ENCODE measurements around the gene MLLT3.

The MLLT3 gene

GRCh38 chr9:20472342-20473045 lies 149.8 kb downstream of the MLLT3 start:
- FAIRE-seq = no peak

GRCh38 chr9:20466328-20467008 lies 155.8 kb downstream of the MLLT3 start:
- no peak for FAIRE-seq

DNA sequence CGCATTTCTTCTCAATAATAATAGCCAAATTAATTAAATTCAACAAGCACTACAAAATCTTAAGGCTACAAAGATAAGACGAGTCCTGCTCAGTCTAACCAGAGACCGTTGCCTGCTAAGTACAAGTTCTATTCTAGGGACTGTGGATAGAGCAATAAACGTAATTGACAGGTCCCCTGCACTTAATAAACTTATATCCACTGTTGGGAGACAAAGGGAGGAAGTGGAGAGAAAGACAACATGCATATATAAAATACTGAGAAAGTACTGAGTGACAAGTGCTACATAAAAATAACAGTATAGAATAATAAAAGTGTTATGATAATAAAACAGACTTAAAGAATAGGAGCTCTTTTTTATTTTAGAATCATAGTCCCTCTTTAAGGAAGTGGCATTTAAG lies 158.1 kb downstream of the MLLT3 start:
- FAIRE-seq = no peak

DNA sequence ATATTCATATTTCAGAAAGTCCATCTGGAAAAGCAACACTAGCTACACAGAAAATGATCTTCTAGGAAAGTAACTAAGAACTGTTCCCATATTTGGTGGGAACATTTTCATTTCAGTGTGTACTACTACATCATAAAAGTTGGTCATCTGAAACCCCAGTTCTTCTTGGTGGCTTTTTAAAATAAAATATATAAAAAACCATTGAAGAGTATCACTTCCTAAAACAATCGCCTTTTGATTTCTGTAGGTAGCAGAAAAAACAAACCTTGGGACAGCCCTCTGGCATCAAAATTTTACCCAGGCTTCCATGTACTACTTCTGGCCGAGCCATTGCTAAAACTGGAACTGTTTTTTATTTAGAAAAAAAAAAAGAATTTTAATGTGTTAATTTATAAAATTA lies 158.5 kb downstream of the MLLT3 start:
- FAIRE-seq = no peak

GRCh38 chr9:20462410-20462809 lies 159.9 kb downstream of the MLLT3 start:
- FAIRE-seq = no peak

- FAIRE-seq = no peak
These were observed 175.0 kb downstream of the MLLT3 start for GRCh38 chr9:20447291-20447690.

DNA sequence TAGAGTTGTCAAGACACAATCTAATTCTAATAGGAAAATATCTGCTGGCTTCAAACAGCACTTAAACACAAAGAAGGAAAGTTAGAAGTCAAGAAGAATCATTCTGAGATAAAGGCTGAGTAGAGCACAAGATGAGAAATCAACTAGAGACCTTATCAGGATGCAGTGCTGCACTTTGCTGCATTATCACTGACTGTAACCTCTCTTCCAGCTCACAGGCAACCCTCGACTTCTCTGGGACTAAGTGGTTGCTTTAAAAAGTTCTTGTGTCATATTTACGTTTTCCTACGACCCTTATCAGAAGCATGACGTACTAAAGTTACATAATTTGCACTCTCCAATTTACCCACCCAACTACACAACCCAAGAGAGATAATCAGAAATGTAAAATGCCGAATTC lies 176.1 kb downstream of the MLLT3 start:
- no peak for FAIRE-seq

GRCh38 chr9:20442461-20443319 lies 179.6 kb downstream of the MLLT3 start:
- no peak for FAIRE-seq

- FAIRE-seq = no peak
These were observed 180.4 kb downstream of the MLLT3 start for GRCh38 chr9:20441711-20442423.

DNA sequence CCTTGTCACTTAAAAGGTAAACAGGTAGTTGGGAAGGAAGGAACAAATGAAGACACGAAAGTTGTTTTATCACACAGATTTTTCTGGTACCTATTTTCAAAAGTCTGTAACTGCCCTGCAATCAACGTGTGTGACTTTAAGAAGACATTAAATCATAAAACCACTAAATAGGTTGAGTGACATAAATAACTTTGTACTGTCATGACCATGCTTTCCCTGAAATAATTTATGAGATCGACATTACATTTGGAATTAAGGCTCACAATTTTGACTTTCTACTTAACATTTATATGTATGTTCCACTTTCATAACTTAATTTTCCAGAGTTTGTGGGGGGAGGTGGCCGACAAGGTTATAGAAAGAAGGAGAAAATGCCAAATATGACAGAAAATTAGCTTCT lies 181.1 kb downstream of the MLLT3 start:
- no peak for FAIRE-seq

- FAIRE-seq = no peak
These were observed 184.8 kb downstream of the MLLT3 start for GRCh38 chr9:20437476-20437875.

GRCh38 chr9:20436476-20437195 lies 185.7 kb downstream of the MLLT3 start:
- FAIRE-seq = no peak

GRCh38 chr9:20428976-20429375 lies 193.3 kb downstream of the MLLT3 start:
- no peak for FAIRE-seq

GRCh38 chr9:20427359-20427758 lies 194.9 kb downstream of the MLLT3 start:
- no peak for FAIRE-seq

DNA sequence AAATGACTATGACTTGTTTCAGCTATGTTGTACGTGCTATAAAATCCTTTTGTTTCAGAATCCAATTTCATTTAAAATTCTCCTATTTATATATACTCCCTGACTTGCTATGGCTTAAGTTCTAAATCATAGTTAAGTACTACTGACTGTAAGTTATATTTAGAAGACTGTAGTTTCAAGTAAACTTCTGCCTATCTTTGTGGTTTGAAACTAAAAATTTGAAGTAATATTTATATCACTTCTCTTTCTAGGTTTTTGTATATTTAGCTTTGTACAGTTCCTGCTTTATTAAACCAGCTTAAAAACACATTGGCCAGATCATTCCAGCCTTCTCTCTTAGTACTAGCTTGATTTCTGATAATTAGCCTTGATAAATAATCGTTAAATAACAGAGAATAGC lies 196.3 kb downstream of the MLLT3 start:
- FAIRE-seq = no peak

DNA sequence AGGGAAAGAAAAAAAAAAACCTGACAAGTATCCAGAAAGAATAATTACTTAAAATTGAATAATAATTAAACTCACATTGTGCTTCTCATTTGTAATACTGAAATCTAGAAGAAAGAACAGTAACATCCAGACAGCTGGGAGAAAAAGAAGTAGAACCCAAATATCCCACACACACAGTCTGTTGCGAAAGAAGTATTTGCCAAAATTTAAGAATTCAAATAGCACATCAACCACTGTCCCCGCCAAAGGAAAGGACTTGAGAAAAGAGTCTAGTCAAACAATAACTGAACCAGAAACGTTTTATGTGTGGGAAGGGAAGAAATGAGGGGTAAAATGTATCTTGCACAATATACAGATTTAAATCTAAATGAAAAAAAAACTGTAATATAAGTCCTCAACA lies 202.8 kb downstream of the MLLT3 start:
- FAIRE-seq = no peak

DNA sequence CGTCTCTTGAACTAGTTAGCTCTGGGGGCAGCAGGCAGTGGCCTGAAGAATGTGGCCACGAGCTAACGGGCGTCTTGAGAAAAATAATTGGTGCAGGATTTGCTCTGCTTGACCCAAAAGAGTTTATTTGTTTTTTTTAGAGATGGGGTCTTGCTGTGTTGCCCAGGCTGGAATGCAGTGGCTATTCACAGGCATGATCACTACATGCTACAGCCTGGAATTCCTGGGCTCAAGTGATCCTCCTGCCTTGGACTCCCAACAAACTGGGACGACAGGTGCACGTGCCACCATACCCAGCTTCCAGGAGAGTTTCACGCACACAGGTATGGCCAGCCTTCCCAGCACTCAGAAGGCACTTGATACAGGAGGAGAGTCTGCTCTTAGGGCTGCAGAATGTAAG lies 203.8 kb downstream of the MLLT3 start:
- no peak for FAIRE-seq

DNA sequence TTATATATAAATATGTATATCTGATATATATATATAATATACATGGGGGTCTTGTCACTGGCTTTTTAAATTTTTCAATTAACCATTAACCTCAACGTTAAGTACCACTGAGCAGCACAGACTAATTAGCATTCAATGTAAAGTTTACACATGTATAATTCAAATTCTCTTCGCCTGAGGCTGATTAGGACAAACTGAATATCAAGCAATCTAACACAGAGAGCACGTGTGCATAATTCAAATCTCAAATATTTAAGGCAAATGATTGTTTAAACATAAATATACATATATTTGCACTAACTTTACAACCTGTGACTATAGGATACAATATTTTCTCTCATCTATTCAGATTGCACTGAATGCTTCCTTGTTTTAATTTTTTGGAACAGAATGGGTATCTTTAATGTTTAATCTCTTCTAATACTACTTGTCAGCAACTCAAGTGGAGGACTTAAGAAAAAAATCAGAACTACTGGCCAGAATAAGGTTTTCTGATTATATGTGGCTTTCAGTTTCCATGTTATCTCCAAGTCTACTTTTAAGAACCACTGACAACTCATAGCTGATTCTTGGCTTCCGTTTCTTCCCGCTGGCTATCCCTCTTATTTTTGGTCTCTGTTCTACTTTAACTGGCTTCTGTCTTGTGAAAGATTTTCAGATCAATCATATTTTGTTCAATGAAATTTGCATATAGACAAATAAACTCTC lies 204.8 kb downstream of the MLLT3 start:
- FAIRE-seq = no peak

DNA sequence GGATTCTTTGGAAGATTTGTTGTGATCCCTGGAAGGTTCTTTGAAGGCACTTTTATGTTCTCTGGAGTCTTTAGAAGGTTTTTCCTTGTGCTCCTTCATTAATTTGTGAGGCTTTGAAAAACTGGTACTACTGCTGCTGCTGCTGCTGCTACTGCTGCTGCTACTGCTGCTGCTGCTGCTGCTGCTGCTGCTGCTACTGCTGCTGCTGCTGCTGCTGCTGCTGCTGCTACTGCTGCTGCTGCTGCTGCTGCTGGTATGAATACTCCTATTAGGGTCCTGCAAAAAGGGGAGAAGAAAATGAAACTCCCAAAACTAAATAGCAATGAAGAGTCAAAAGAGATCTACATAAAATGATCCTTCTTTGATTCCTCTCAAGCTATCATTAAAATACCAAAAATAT lies 208.1 kb downstream of the MLLT3 start:
- FAIRE-seq = no peak

DNA sequence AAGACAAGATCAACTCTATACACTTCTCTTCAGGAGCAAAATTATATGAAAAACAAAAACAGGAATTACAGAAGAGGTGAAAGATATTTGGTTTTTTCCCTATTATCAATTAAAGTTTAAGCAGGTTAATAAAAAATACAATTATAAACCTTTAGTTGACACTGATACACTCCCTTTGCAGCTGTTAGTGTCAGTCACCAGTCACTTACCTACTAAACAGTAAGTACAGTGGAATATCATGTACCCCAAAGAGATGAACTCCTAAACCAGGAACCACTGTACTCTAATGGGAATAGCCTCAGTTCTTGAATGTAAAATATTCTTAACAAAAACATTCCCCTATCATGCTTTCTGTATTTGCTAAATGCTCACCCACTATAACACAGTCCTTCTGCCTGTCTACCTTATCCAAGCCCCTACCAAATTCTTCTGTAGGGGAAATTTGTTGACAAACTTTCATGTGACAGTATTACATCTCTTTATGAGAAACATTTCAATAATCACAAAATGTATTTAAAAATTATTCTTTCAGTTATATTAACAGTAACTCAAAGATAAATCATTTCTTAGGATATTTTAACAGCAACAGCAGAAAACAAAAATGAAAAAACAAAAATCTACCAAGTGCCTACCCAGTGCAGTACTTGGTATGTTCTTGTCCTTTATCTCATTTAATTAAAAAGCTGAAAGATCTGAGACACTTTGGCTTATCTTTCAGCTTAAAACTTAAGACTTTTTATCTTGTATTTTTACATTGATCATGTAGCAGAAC lies 212.8 kb downstream of the MLLT3 start:
- no peak for FAIRE-seq

GRCh38 chr9:20408513-20408912 lies 213.8 kb downstream of the MLLT3 start:
- FAIRE-seq = no peak
